Osteocyte (in vitro differentiated cells): ENCODE data around the gene EXOC6. TPM values are rescaled to one million over a fixed set of nuclear protein-coding genes. Genes with fewer than 3 reads are reported as not detected.
A peak's percentile ranks its signal among the peaks of the same experiment; 100 is the strongest.

ENCODE experiments used
- DNase-seq: peaks from one replicate; pipeline ENCODE4 v3.0.0; 2021; ENCODE audit warnings: mixed read lengths; ENCODE audit not compliant: unreplicated experiment; ENCODE audit errors: extremely low spot score
- H3K27ac Mint-ChIP-seq: one replicate; pipeline ENCODE4 v1.8.0; 2021; ENCODE audit warnings: mild to moderate bottlenecking, mixed read lengths; ENCODE audit not compliant: unreplicated experiment
- H3K27me3 Mint-ChIP-seq: one replicate; pipeline ENCODE4 v1.8.0; 2021; ENCODE audit warnings: mixed read lengths; ENCODE audit not compliant: unreplicated experiment
- H3K36me3 Mint-ChIP-seq: one replicate; pipeline ENCODE4 v1.8.0; 2021; ENCODE audit warnings: mixed read lengths; ENCODE audit not compliant: unreplicated experiment
- H3K4me1 Mint-ChIP-seq: one replicate; pipeline ENCODE4 v1.8.0; 2021; ENCODE audit warnings: mixed read lengths; ENCODE audit not compliant: unreplicated experiment
- H3K4me3 Mint-ChIP-seq: one replicate; pipeline ENCODE4 v1.8.0; 2021; ENCODE audit warnings: mild to moderate bottlenecking, moderate library complexity, mixed read lengths; ENCODE audit not compliant: unreplicated experiment
- H3K9me3 Mint-ChIP-seq: one replicate; pipeline ENCODE4 v1.8.0; 2021; ENCODE audit warnings: mixed read lengths; ENCODE audit not compliant: unreplicated experiment
- CTCF ChIP-seq: fragments of 200-600 bp; sonication (generic); IDR thresholded peaks from 2 replicates; pipeline ENCODE4 v1.5.0; 2021; ENCODE audit warnings: antibody characterized with exemption, mild to moderate bottlenecking, moderate library complexity
- total RNA-seq: library from RNA; stranded (reverse); gene quantifications from 2 replicates; pipeline ENCODE4 v1.2.1, GENCODE V29; 2021

EXOC6 gene
- total RNA-seq, 1 donor from 2014 or later = 8.5 TPM

- no peaks in the 10 kb centered on the region for H3K9me3 Mint-ChIP-seq
- DNase-seq = no peak
- H3K27ac Mint-ChIP-seq = no peak overlapping the region
- TF ChIP-seq CTCF = no peak
- peaks cover 30% of the 10 kb centered on the region for H3K27me3 Mint-ChIP-seq
- peak overlapping the region; percentile 1 for H3K4me3 Mint-ChIP-seq
- H3K36me3 Mint-ChIP-seq = no peaks in the 10 kb centered on the region
- peaks cover 14% of the 10 kb centered on the region for H3K4me1 Mint-ChIP-seq
These were observed 213.5 kb downstream of the EXOC6 start for GRCh38 chr10:93061594-93062513.

- Mint-ChIP-seq H3K4me1 (peaks cover 17% of the 10 kb centered on the region), H3K36me3 (no peaks in the 10 kb centered on the region), H3K27me3 (peaks cover 37% of the 10 kb centered on the region), H3K4me3 (peak overlapping the region; percentile 22), H3K27ac (no peak overlapping the region), H3K9me3 (no peaks in the 10 kb centered on the region)
- no peak for DNase-seq
- TF ChIP-seq CTCF = peak; percentile 61
These were observed 214.3 kb downstream of the EXOC6 start for GRCh38 chr10:93062514-93063143.

GRCh38 chr10:93063144-93063976, 215.0 kb downstream of the EXOC6 start:
- Mint-ChIP-seq H3K9me3 (no peaks in the 10 kb centered on the region), H3K4me3 (no peak overlapping the region), H3K36me3 (no peaks in the 10 kb centered on the region), H3K27ac (no peak overlapping the region), H3K27me3 (peaks cover 45% of the 10 kb centered on the region), H3K4me1 (peaks cover 23% of the 10 kb centered on the region)
- no peak for DNase-seq
- no peak for TF ChIP-seq CTCF

GRCh38 chr10:93063977-93064660, 215.8 kb downstream of the EXOC6 start:
- no peak for DNase-seq
- peaks cover 25% of the 10 kb centered on the region for H3K4me1 Mint-ChIP-seq
- H3K27me3 Mint-ChIP-seq = peaks cover 52% of the 10 kb centered on the region
- H3K4me3 Mint-ChIP-seq = no peak overlapping the region
- H3K36me3 Mint-ChIP-seq = no peaks in the 10 kb centered on the region
- TF ChIP-seq CTCF = no peak
- H3K9me3 Mint-ChIP-seq = no peaks in the 10 kb centered on the region
- H3K27ac Mint-ChIP-seq = no peak overlapping the region
